Astrocyte (in vitro differentiated cells and primary cell): ENCODE measurements around the gene CABP2.

Experiments used
- EZH2 ChIP-seq: IDR thresholded peaks from 2 replicates; pipeline ENCODE4 v1.6.1; 2012; ENCODE audit warnings: mild to moderate bottlenecking, low read length, inconsistent platforms; ENCODE audit not compliant: insufficient read depth
- TF ChIP-seq, protein P1 (sequence below): IDR thresholded peaks from 2 replicates; pipeline ENCODE4 v1.5.1; 2011; ENCODE audit warnings: low read depth, mild to moderate bottlenecking, inconsistent platforms, low read length, moderate library complexity; ENCODE audit not compliant: insufficient read depth

DNA sequence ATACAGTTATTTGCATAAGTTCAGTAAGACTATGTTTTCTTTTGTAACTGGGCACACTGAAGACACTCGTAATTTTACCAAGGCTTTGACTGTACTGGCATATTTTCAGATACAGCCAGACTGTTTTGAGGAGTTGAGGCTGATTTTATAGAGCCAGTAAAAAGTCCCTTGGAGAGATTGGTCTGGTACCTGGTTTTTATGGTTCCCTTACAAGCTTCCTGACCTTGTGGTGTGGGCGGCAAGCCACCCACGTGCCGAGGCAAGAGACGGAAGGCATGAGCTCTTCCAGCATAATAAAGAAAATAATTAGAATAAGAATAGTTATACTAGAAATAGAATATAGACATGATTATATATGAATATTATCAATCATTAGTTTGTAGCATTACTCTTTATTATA, 49.1 kb upstream of the CABP2 start:
- TF ChIP-seq, protein P1, sequence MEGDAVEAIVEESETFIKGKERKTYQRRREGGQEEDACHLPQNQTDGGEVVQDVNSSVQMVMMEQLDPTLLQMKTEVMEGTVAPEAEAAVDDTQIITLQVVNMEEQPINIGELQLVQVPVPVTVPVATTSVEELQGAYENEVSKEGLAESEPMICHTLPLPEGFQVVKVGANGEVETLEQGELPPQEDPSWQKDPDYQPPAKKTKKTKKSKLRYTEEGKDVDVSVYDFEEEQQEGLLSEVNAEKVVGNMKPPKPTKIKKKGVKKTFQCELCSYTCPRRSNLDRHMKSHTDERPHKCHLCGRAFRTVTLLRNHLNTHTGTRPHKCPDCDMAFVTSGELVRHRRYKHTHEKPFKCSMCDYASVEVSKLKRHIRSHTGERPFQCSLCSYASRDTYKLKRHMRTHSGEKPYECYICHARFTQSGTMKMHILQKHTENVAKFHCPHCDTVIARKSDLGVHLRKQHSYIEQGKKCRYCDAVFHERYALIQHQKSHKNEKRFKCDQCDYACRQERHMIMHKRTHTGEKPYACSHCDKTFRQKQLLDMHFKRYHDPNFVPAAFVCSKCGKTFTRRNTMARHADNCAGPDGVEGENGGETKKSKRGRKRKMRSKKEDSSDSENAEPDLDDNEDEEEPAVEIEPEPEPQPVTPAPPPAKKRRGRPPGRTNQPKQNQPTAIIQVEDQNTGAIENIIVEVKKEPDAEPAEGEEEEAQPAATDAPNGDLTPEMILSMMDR = no peak
- TF ChIP-seq EZH2 = no peak
